Skeletal muscle satellite cell (primary cell): Measurements from ENCODE around the gene CYB5A. TPM values are rescaled to one million over a fixed set of nuclear protein-coding genes. Genes with fewer than 3 reads are reported as not detected.
"Not testable (repeated sequence)": the region's sequence is repeated elsewhere in the genome, so short reads cannot be mapped to it uniquely, and the experiment has no call there.

ENCODE experiments used
- H3K27me3 ChIP-seq: 2 replicates; pipeline ENCODE4 v1.7.0; 2013; ENCODE audit warnings: low read length; ENCODE audit not compliant: control insufficient read depth, insufficient read depth
- H3K36me3 ChIP-seq: 2 replicates; pipeline ENCODE4 v1.7.0; 2013; ENCODE audit warnings: mild to moderate bottlenecking, control low read depth, low read length; ENCODE audit not compliant: insufficient read depth
- H3K4me1 ChIP-seq: 2 replicates; pipeline ENCODE4 v1.7.0; 2013; ENCODE audit warnings: low read length; ENCODE audit not compliant: control insufficient read depth, insufficient read depth
- H3K4me2 ChIP-seq: 2 replicates; pipeline ENCODE4 v1.7.0; 2013; ENCODE audit warnings: mild to moderate bottlenecking, low read length
- H3K4me3 ChIP-seq: 2 replicates; pipeline ENCODE4 v1.7.0; 2013; ENCODE audit warnings: low read length
- H3K9ac ChIP-seq: 2 replicates; pipeline ENCODE4 v1.7.0; 2013; ENCODE audit warnings: mild to moderate bottlenecking, low read depth, low read length, moderate library complexity
- H3K9me3 ChIP-seq: replicated peaks from 2 replicates; pipeline ENCODE4 v1.7.0; 2013; ENCODE audit warnings: mild to moderate bottlenecking, control low read depth, low read length
- total RNA-seq: library from RNA; depleted of rRNA; stranded (reverse); fragments of >200 nt; gene quantifications from 2 replicates; pipeline ENCODE4 v1.2.3, GENCODE V29; 2012; rRNA removed

The CYB5A gene
- total RNA-seq, result 57.0 and 71.2 TPM in 2 replicates

GRCh38 chr18:74291771-74292540 is at the start of gene CYB5A:
Gene CYB5A (minus strand): TSS chr18:74291963. CDS start chr18:74291875, 88 bp downstream.
- H3K27me3 ChIP-seq, result no peaks in the 10 kb centered on the region
- H3K9ac ChIP-seq, result peak within 1 kb of the TSS; percentile 73
- H3K9me3 ChIP-seq, result no peaks in the 10 kb centered on the region
- peak within 1 kb of the TSS; percentile 90 for H3K4me2 ChIP-seq
- no peaks in the 10 kb centered on the region for H3K36me3 ChIP-seq
- peaks cover 20% of the 10 kb centered on the region for H3K4me1 ChIP-seq
- H3K4me3 ChIP-seq, result peak within 1 kb of the TSS; percentile 96

- Histone ChIP-seq H3K4me3 (no peak overlapping the region), H3K4me1 (no peaks in the 10 kb centered on the region), H3K36me3 (no peaks in the 10 kb centered on the region), H3K9me3 (no peaks in the 10 kb centered on the region), H3K9ac (no peak overlapping the region), H3K27me3 (peaks cover 13% of the 10 kb centered on the region), H3K4me2 (no peak overlapping the region)
Measured at GRCh38 chr18:74337912-74338309, 46.1 kb upstream of the CYB5A start.

GRCh38 chr18:74337155-74337911 is 45.6 kb upstream of the CYB5A start:
- no peaks in the 10 kb centered on the region for H3K9me3 ChIP-seq
- H3K4me1 ChIP-seq, result no peaks in the 10 kb centered on the region
- no peak overlapping the region for H3K9ac ChIP-seq
- no peak overlapping the region for H3K4me2 ChIP-seq
- peaks cover 13% of the 10 kb centered on the region for H3K27me3 ChIP-seq
- H3K36me3 ChIP-seq, result no peaks in the 10 kb centered on the region
- no peak overlapping the region for H3K4me3 ChIP-seq

- Histone ChIP-seq H3K9me3 (no peaks in the 10 kb centered on the region), H3K4me2 (no peak overlapping the region), H3K4me1 (no peaks in the 10 kb centered on the region), H3K9ac (no peak overlapping the region), H3K36me3 (no peaks in the 10 kb centered on the region), H3K27me3 (peaks cover 13% of the 10 kb centered on the region), H3K4me3 (no peak overlapping the region)
Measured at GRCh38 chr18:74336656-74337055, 44.9 kb upstream of the CYB5A start.

GRCh38 chr18:74334242-74334893 is 42.6 kb upstream of the CYB5A start:
- H3K9ac ChIP-seq, result no peak overlapping the region
- no peak overlapping the region for H3K4me2 ChIP-seq
- peaks cover 18% of the 10 kb centered on the region for H3K27me3 ChIP-seq
- H3K9me3 ChIP-seq, result no peaks in the 10 kb centered on the region
- H3K4me3 ChIP-seq, result no peak overlapping the region
- H3K4me1 ChIP-seq, result no peaks in the 10 kb centered on the region
- no peaks in the 10 kb centered on the region for H3K36me3 ChIP-seq

GRCh38 chr18:74333091-74333490 is 41.3 kb upstream of the CYB5A start:
- H3K9me3 ChIP-seq, result no peaks in the 10 kb centered on the region
- no peak overlapping the region for H3K9ac ChIP-seq
- H3K4me3 ChIP-seq, result no peak overlapping the region
- no peaks in the 10 kb centered on the region for H3K4me1 ChIP-seq
- peaks cover 16% of the 10 kb centered on the region for H3K27me3 ChIP-seq
- no peaks in the 10 kb centered on the region for H3K36me3 ChIP-seq
- no peak overlapping the region for H3K4me2 ChIP-seq

GRCh38 chr18:74331404-74331803 is 39.6 kb upstream of the CYB5A start:
- no peaks in the 10 kb centered on the region for H3K36me3 ChIP-seq
- H3K4me2 ChIP-seq, result no peak overlapping the region
- no peaks in the 10 kb centered on the region for H3K4me1 ChIP-seq
- no peak overlapping the region for H3K4me3 ChIP-seq
- H3K27me3 ChIP-seq, result peaks cover 8% of the 10 kb centered on the region
- H3K9ac ChIP-seq, result no peak overlapping the region
- H3K9me3 ChIP-seq, result no peaks in the 10 kb centered on the region

GRCh38 chr18:74329688-74330205 is 38.0 kb upstream of the CYB5A start:
- Histone ChIP-seq H3K4me1 (no peaks in the 10 kb centered on the region), H3K9ac (no peak overlapping the region), H3K9me3 (no peaks in the 10 kb centered on the region), H3K27me3 (peaks cover 12% of the 10 kb centered on the region), H3K4me3 (no peak overlapping the region), H3K36me3 (no peaks in the 10 kb centered on the region), H3K4me2 (no peak overlapping the region)

- Histone ChIP-seq H3K4me3 (no peak overlapping the region), H3K4me2 (no peak overlapping the region), H3K9ac (no peak overlapping the region), H3K4me1 (no peaks in the 10 kb centered on the region), H3K27me3 (peaks cover 18% of the 10 kb centered on the region), H3K9me3 (no peaks in the 10 kb centered on the region), H3K36me3 (no peaks in the 10 kb centered on the region)
Measured at GRCh38 chr18:74328206-74328605, 36.4 kb upstream of the CYB5A start.

GRCh38 chr18:74326791-74327190 is 35.0 kb upstream of the CYB5A start:
- H3K9me3 ChIP-seq, H3K4me2 ChIP-seq, H3K4me1 ChIP-seq, H3K4me3 ChIP-seq, H3K9ac ChIP-seq, H3K36me3 ChIP-seq: not testable (repeated sequence)
- peaks cover 18% of the 10 kb centered on the region for H3K27me3 ChIP-seq

GRCh38 chr18:74326231-74326630 is 34.5 kb upstream of the CYB5A start:
- no peaks in the 10 kb centered on the region for H3K36me3 ChIP-seq
- H3K4me3 ChIP-seq, result no peak overlapping the region
- H3K4me2 ChIP-seq, result no peak overlapping the region
- no peaks in the 10 kb centered on the region for H3K9me3 ChIP-seq
- H3K27me3 ChIP-seq, result peaks cover 18% of the 10 kb centered on the region
- H3K9ac ChIP-seq, result no peak overlapping the region
- no peaks in the 10 kb centered on the region for H3K4me1 ChIP-seq
